Motor neuron (in vitro differentiated cells): ENCODE data around the gene KCNS1. TPM values are rescaled to one million over a fixed set of nuclear protein-coding genes. Genes with fewer than 3 reads are reported as not detected.
A peak's percentile ranks its signal among the peaks of the same experiment; 100 is the strongest.

Source experiments
- ATAC-seq, 8 experiments: fragments of 200-7000 bp; cut with Tn5 transposase; replicated peaks in 6 of 8; 2 replicates each; pipeline ENCODE4 v1.8.0; 2021; ENCODE audit warnings: mild to moderate bottlenecking in 8 of 8, moderate library complexity in 8 of 8
- H3K27ac ChIP-seq, 2 donors: fragments of 250-450 bp; sonication (Bioruptor Pico); 2 replicates each; pipeline ENCODE4 v1.9.0; 2021; ENCODE audit warnings: antibody characterized with exemption in 2 of 2, mild to moderate bottlenecking in 2 of 2, moderate library complexity in 1 of 2
- H3K4me1 ChIP-seq, 2 donors: fragments of 250-450 bp; sonication (Bioruptor Pico); replicated peaks in 1 of 2; 2 replicates each; pipeline ENCODE4 v1.6.1; 2021; ENCODE audit warnings: antibody characterized with exemption in 2 of 2, mild to moderate bottlenecking in 2 of 2, moderate library complexity in 1 of 2
- H3K4me3 ChIP-seq, 5 donors: fragments of 250-450 bp; sonication (Bioruptor Pico); 2 replicates each; pipeline ENCODE4 v1.9.0; 2021; ENCODE audit warnings: antibody characterized with exemption in 5 of 5, mild to moderate bottlenecking in 5 of 5, moderate library complexity in 4 of 5
- WGBS, 10 experiments: fragments of 450-650 bp; shearing (Covaris generic); methylation state at CpG; one replicate each; pipeline ENCODE4 v1.0.0; 2022; 5-methylcytosine and 5-hydroxymethylcytosine counted together
- in situ Hi-C, 9 experiments: fragments of 400-800 bp; cut with MboI; loops; one replicate each; pipeline ENCODE4 v1.15.0; 2021; ENCODE audit warnings: low sequenced_read_pairs in 9 of 9, low pct_unique_long_range_greater_than_20kb in 2 of 9; ENCODE audit not compliant: unreplicated experiment in 9 of 9
- total RNA-seq, 8 experiments: library from RNA; unstranded; fragments of 300-600 nt; gene quantifications; 2 replicates each; pipeline versions ENCODE4 v1.2.3 to v1.2.4, GENCODE V29; 2022

KCNS1 gene
- total RNA-seq, 8 experiments from 2014 or later = 0.15 to 0.85 (median 0.34) TPM

DNA sequence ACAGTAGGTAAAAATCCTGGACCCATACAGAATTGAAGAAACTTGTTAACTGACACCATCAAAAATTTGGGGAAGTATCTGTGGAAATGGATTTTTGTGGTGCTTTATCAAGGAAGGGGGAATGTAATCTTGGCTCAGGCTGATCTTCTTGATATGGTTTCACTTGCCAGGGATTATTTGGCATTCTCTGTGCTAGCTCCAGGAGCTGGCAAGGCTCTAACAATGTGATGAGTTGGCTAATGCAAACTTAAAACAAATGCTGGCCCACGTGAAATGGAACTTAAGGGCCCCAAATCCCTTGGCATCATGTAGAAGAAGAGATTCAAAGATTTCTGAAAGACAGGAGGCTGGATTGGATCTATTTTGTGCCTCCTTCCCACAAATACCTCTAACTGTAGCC is 13.1 kb downstream of the KCNS1 start:
- in situ Hi-C loops = no loop called here
- Histone ChIP-seq H3K4me1 (no peaks in the 10 kb centered on the region), H3K27ac (no peak overlapping the region), H3K4me3 (no peak overlapping the region)
- 0 to 100% (median 52%) methylated on average over 1 of the region's 1 CpG; no CpG with 5 or more reads in 4 of the 10 experiments for WGBS, 10 experiments
- peak in 2 of 8 experiments; percentile 7 for ATAC-seq

DNA sequence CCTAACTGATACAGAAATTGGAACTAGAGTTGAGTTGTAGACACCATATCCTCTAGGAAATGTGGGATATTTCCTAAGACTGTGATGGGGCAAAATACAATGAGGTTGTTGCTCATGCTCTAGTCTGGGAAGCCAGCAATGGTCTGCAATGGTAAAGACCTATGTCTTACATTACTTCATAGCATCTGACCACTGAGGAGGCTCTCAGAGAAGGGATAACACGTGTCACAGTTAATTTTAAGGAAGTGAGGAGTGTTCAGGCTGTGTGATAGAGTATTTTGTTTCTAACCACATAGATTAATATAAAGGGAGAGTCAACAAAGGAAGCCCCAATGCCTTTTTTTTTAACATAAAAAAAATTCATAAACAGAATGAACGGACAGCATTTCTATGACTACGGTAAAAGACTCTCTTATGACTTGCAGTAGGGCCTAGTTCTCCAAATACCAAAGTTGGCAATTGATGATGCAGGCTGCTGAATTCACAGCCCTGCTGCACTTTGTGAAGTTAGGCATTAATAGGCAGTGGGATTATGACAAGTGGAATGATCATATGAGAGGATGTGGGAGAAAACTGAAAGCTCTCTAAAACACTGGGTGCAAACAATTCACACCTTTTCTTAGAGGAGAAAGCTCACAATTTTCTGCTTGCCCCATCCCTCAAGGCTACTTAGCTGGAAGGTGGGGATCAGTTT is 13.7 kb downstream of the KCNS1 start:
- in situ Hi-C loops = no loop called here
- no peak for ATAC-seq
- Histone ChIP-seq H3K4me1 (no peaks in the 10 kb centered on the region), H3K27ac (no peak overlapping the region), H3K4me3 (no peak overlapping the region)
- WGBS, 10 experiments = 79 to 92% (median 87%) methylated on average over 2 to 3 of the region's 3 CpGs; no CpG with 5 or more reads in 3 of the 10 experiments

DNA sequence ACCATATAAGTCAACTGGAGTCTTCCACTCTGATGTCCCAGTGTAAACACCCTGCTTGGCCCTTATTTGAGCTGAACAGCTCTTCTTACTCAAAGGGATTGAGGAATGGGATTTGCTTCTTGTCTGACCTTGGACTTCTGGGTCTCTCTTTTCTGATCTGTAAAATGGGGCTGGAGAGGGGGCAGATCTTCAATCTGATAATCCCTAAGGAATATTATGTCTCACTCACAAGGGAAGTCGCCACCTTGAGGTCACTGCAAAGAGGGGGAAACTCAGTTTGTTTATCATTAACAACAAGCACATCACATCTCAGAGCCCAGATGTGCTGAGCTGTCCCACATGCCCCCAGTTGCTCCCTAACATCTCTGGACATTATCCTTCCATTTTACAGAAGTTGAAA is 15.1 kb downstream of the KCNS1 start:
- in situ Hi-C loops = no loop called here
- Histone ChIP-seq H3K4me1 (no peaks in the 10 kb centered on the region), H3K4me3 (no peak overlapping the region), H3K27ac (no peak overlapping the region)
- WGBS, 10 experiments = 88 to 100% (median 100%) methylated on average over 1 of the region's 1 CpG; no CpG with 5 or more reads in 6 of the 10 experiments
- no peak for ATAC-seq

- Histone ChIP-seq H3K27ac (no peak overlapping the region), H3K4me1 (no peaks in the 10 kb centered on the region), H3K4me3 (no peak overlapping the region)
- no peak for ATAC-seq
- in situ Hi-C loops = no loop called here
- WGBS, 10 experiments = 100% methylated on average over 1 to 2 of the region's 2 CpGs; no CpG with 5 or more reads in 3 of the 10 experiments
These were observed 15.6 kb downstream of the KCNS1 start for GRCh38 chr20:45085289-45085688.

DNA sequence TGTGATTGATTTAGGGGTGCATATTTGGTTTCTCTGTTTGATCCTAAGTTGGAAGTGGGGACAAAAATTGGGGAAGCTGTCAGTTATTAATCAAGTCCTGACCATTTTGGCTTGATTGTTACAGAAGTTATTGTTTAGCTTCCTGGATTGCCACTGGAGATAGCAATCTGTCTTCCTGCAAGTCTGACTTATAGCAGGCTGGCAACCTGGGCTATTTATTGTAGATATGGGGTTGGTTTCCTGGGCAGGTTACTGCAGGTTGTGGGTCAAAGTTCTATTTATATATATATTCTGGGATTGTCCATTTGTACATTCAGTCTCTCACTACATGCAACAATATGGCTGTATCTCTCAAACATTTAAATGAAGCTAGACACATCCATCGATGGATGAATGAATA is 17.8 kb downstream of the KCNS1 start:
- 0 to 100% (median 100%) methylated on average over 1 of the region's 1 CpG; no CpG with 5 or more reads in 2 of the 10 experiments for WGBS, 10 experiments
- Histone ChIP-seq H3K4me1 (no peaks in the 10 kb centered on the region), H3K4me3 (no peak overlapping the region), H3K27ac (no peak overlapping the region)
- in situ Hi-C loops = no loop called here
- ATAC-seq = no peak

- no peak overlapping the region for H3K4me3 ChIP-seq
- no peak overlapping the region for H3K27ac ChIP-seq
- no peaks in the 10 kb centered on the region for H3K4me1 ChIP-seq
- no peak for ATAC-seq
- in situ Hi-C loops = no loop called here
- WGBS, 10 experiments = 93 to 100% (median 100%) methylated on average over 2 to 3 of the region's 3 CpGs; no CpG with 5 or more reads in 1 of the 10 experiments
These were observed 18.5 kb downstream of the KCNS1 start for GRCh38 chr20:45082468-45082867.

DNA sequence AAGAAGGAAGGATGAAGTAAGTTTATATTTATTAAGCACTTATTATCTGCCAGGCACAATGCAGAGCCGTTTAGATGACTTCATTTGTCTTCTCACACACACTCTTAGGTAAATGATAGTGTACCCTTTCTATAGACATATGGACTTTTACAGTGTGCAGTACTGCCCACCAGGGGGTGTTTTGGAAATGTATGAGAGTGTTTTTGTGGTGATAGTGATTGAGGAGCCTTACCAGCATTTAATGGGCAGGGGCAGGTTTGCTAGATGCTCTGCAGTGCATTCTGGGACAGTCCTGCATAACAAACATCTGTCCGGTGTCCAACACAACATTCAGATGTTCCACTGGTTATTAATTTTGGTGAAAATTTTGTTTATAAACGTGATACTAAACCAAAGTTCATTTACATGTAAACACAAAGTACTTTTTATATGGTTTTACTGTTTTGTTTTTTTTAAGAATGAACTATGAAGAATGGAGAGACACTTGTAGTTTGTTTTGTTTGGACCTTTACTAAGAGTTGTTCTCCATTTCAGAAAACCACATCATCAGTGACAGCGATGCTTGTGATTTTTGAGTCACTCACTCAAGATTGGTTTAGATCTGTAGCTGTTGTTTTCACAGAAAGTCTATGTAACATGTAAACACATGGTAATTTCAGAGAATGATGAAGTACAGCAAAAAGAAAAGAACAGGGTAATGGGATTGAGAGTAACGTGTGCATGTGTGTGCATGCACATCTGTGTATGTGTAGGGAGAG is 19.9 kb downstream of the KCNS1 start:
- Histone ChIP-seq H3K27ac (no peak overlapping the region), H3K4me1 (no peaks in the 10 kb centered on the region), H3K4me3 (no peak overlapping the region)
- in situ Hi-C loops = no loop called here
- 63 to 100% (median 88%) methylated on average over 1 to 5 of the region's 5 CpGs for WGBS, 10 experiments
- peak in 3 of 8 experiments; percentile 23 to 75 (median 41) for ATAC-seq

GRCh38 chr20:45077559-45077958 is 23.4 kb downstream of the KCNS1 start:
- Histone ChIP-seq H3K27ac (no peak overlapping the region), H3K4me1 (no peaks in the 10 kb centered on the region), H3K4me3 (no peak overlapping the region)
- in situ Hi-C loops = no loop called here
- ATAC-seq = no peak
- 57 to 100% (median 92%) methylated on average over 1 to 3 of the region's 3 CpGs; no CpG with 5 or more reads in 4 of the 10 experiments for WGBS, 10 experiments

GRCh38 chr20:45073221-45073620 is 27.7 kb downstream of the KCNS1 start:
- WGBS, 10 experiments = 75 to 100% (median 93%) methylated on average over 1 to 3 of the region's 3 CpGs; no CpG with 5 or more reads in 2 of the 10 experiments
- Histone ChIP-seq H3K4me3 (no peak overlapping the region), H3K27ac (no peak overlapping the region), H3K4me1 (no peaks in the 10 kb centered on the region)
- no peak for ATAC-seq
- in situ Hi-C loops = no loop called here

DNA sequence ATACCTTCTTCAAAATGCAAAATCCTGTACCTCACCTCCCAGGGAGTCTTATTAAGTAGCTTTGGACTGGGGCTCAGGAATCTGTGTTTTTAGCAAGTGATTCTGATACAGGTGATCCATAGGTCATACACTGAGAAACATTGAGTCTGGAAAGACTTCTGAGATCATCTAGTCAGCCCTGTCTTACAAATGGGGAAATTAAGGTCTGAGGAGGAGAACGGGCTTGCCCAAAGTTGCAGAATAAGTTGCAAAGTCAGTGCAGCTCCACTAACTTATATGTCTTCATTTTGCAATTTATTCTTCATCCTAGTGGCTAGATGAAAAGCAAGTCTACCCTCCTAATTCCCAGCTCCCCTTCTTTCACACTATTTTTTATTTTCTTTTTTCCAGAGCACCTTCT is 28.9 kb downstream of the KCNS1 start:
- in situ Hi-C loops = no loop called here
- H3K4me3 ChIP-seq = no peak overlapping the region
- no peak overlapping the region for H3K27ac ChIP-seq
- no peak for ATAC-seq
- H3K4me1 ChIP-seq = no peaks in the 10 kb centered on the region
- WGBS, 10 experiments = 80 to 100% (median 100%) methylated on average over 1 of the region's 1 CpG; no CpG with 5 or more reads in 5 of the 10 experiments

DNA sequence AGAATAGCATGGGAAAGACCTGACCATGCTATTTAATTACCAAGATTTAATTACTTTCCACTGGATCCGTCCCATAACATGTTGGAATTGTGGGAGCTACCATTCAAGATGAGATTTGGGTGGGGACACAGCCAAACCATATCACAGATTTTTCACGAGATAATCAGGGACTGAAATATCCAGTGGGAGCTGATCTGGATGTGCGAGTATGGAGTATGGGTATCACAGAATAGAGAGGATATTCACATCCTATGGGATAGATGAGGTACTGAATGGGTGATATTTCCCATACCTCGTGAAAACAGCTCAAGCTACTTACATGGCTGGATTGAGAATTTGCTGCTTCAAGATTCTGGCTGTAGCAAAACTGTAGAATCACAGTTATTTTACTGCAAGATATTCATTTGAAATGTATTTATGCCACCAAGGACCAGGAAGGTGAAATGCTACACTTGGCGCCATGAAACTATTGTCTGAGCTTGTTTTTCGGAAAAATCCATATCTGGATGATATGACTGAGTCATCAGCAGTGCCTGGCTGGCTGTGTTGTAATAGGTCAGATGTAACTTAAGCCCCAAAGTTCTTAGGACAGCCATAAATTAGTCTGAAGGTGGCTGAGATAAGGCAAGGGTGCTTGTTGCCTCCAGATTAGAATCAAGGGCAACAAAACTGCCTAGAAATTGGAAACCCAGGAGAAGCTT is 29.8 kb downstream of the KCNS1 start:
- in situ Hi-C loops = no loop called here
- Histone ChIP-seq H3K4me3 (no peak overlapping the region), H3K4me1 (no peaks in the 10 kb centered on the region), H3K27ac (no peak overlapping the region)
- ATAC-seq = no peak
- WGBS, 10 experiments = 60 to 100% (median 96%) methylated on average over 1 to 6 of the region's 6 CpGs; no CpG with 5 or more reads in 1 of the 10 experiments

DNA sequence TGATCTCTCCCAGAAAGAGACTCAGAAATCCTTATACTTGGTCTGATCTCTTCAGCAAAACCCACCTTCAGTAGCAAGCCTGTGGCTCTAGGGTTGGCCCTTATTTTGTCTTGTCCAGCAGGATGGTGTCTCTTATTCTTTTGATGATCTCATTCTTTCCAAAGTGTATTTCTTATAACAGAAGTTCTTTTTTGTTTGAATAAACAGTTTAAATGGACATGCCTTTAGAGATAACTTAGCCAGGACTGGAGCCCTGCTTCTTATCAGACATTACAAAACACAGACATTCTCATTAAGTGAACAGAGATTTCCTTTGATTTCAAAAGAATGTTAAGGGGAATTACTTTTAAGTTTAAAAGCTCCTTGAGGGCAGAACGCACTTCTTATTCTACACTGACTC is 31.7 kb downstream of the KCNS1 start:
- in situ Hi-C loops = no loop called here
- 75 to 100% (median 100%) methylated on average over 1 of the region's 1 CpG; no CpG with 5 or more reads in 2 of the 10 experiments for WGBS, 10 experiments
- H3K27ac ChIP-seq = no peak overlapping the region
- H3K4me1 ChIP-seq = no peaks in the 10 kb centered on the region
- ATAC-seq = no peak
- H3K4me3 ChIP-seq = no peak overlapping the region

DNA sequence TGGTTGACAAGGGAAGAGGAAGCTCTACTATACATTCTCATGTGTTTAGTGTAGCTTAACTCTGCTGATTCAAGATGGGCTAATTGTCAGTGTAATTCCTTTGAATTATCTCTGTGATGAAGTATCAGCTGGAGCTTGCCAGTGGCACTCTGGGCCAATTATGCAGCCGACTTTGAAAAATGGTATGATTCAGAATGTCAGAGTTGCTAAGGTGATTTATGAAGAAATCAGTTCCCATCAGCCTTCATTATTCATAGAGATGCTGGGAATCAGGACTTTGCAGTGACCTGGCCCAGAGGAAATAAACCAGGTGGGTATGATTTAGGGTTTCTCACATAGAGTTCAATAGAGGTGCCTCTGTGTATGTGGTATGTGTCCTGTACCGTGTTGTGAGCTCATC is 33.4 kb downstream of the KCNS1 start:
- peak in 5 of 8 experiments; percentile 42 to 86 (median 71) for ATAC-seq
- Histone ChIP-seq H3K4me3 (no peak overlapping the region), H3K4me1 (no peaks in the 10 kb centered on the region), H3K27ac (no peak overlapping the region)
- in situ Hi-C loops = no loop called here
- 17 to 100% (median 79%) methylated on average over 1 to 2 of the region's 2 CpGs; no CpG with 5 or more reads in 5 of the 10 experiments for WGBS, 10 experiments
